ENCODE data around the gene RXYLT1.
"Not testable (repeated sequence)": the region's sequence is repeated elsewhere in the genome, so short reads cannot be mapped to it uniquely, and the experiment has no call there.

The RXYLT1 gene

GRCh38 chr12:63804746-63805145 lies 25.0 kb downstream of the RXYLT1 start:
- DNase-seq: no peak

- peak; percentile 93 for DNase-seq
These were observed 26.3 kb downstream of the RXYLT1 start for GRCh38 chr12:63805704-63806672.

GRCh38 chr12:63808631-63809030 lies 28.9 kb downstream of the RXYLT1 start:
- DNase-seq: no peak

GRCh38 chr12:63809566-63809965 lies 29.9 kb downstream of the RXYLT1 start:
- DNase-seq: no peak

- no peak for DNase-seq
These were observed 31.6 kb downstream of the RXYLT1 start for GRCh38 chr12:63811334-63811733.

GRCh38 chr12:63811755-63812154 lies 32.0 kb downstream of the RXYLT1 start:
- no peak for DNase-seq

- DNase-seq: no peak
These were observed 34.5 kb downstream of the RXYLT1 start for GRCh38 chr12:63814146-63814772.

- no peak for DNase-seq
These were observed 35.8 kb downstream of the RXYLT1 start for GRCh38 chr12:63815482-63815852.

- DNase-seq: no peak
These were observed 36.3 kb downstream of the RXYLT1 start for GRCh38 chr12:63816031-63816430.

GRCh38 chr12:63820427-63820826 lies 40.7 kb downstream of the RXYLT1 start:
- no peak for DNase-seq

- DNase-seq: no peak
These were observed 42.1 kb downstream of the RXYLT1 start for GRCh38 chr12:63821781-63822251.

- DNase-seq: no peak
These were observed 42.6 kb downstream of the RXYLT1 start for GRCh38 chr12:63822352-63822751.

GRCh38 chr12:63823040-63823439 lies 43.3 kb downstream of the RXYLT1 start:
- no peak for DNase-seq

GRCh38 chr12:63826006-63826585 lies 46.4 kb downstream of the RXYLT1 start:
- peak; percentile 81 for DNase-seq

- DNase-seq: no peak
These were observed 49.2 kb downstream of the RXYLT1 start for GRCh38 chr12:63828867-63829266.

GRCh38 chr12:63836046-63836445 lies 56.3 kb downstream of the RXYLT1 start:
- no peak for DNase-seq

- no peak for DNase-seq
These were observed 57.2 kb downstream of the RXYLT1 start for GRCh38 chr12:63836936-63837335.

GRCh38 chr12:63838411-63838810 lies 58.7 kb downstream of the RXYLT1 start:
- DNase-seq: no peak

GRCh38 chr12:63841011-63841410 lies 61.3 kb downstream of the RXYLT1 start:
- DNase-seq: no peak

GRCh38 chr12:63841571-63841970 lies 61.9 kb downstream of the RXYLT1 start:
- DNase-seq: no peak

GRCh38 chr12:63842750-63843149 lies 63.0 kb downstream of the RXYLT1 start:
- not testable (repeated sequence) for DNase-seq

- DNase-seq: peak; percentile 86
These were observed 63.6 kb downstream of the RXYLT1 start for GRCh38 chr12:63843254-63843720.

GRCh38 chr12:63843721-63844390 lies 64.1 kb downstream of the RXYLT1 start:
- DNase-seq: peak; percentile 97

All from NCI-H510A treated with DMSO at 0.1 percent for 48 hours (cell line).